ENCODE data around the gene NPPB.
"Not testable (repeated sequence)": the region's sequence is repeated elsewhere in the genome, so short reads cannot be mapped to it uniquely, and the experiment has no call there.

NPPB gene

GRCh38 chr1:11858613-11858967 lies at the start of gene NPPB:
NPPB (minus strand) TSS chr1:11858945; CDS start chr1:11858833, 112 bp downstream.
- no peak for DNase-seq (ENCODE audit: low spot score)

- DNase-seq (ENCODE audit: low spot score): peak; percentile 99
These were observed 49.4 kb upstream of the NPPB start for GRCh38 chr1:11908095-11908675.

GRCh38 chr1:11907275-11908094 lies 48.7 kb upstream of the NPPB start:
- DNase-seq (ENCODE audit: low spot score): peak; percentile 95

- DNase-seq (ENCODE audit: low spot score): no peak
These were observed 48.1 kb upstream of the NPPB start for GRCh38 chr1:11906870-11907269.

GRCh38 chr1:11904978-11905377 lies 46.2 kb upstream of the NPPB start:
- DNase-seq (ENCODE audit: low spot score): no peak

GRCh38 chr1:11904156-11904555 lies 45.4 kb upstream of the NPPB start:
- DNase-seq (ENCODE audit: low spot score): not testable (repeated sequence)

GRCh38 chr1:11903210-11903609 lies 44.5 kb upstream of the NPPB start:
- no peak for DNase-seq (ENCODE audit: low spot score)

- not testable (repeated sequence) for DNase-seq (ENCODE audit: low spot score)
These were observed 42.7 kb upstream of the NPPB start for GRCh38 chr1:11901446-11901845.

GRCh38 chr1:11898831-11899467 lies 40.2 kb upstream of the NPPB start:
- no peak for DNase-seq (ENCODE audit: low spot score)

- DNase-seq (ENCODE audit: low spot score): no peak
These were observed 39.5 kb upstream of the NPPB start for GRCh38 chr1:11898086-11898785.

- DNase-seq (ENCODE audit: low spot score): not testable (repeated sequence)
These were observed 35.8 kb upstream of the NPPB start for GRCh38 chr1:11894501-11894900.

- DNase-seq (ENCODE audit: low spot score): peak; percentile 49
These were observed 35.1 kb upstream of the NPPB start for GRCh38 chr1:11893907-11894251.

- no peak for DNase-seq (ENCODE audit: low spot score)
These were observed 32.9 kb upstream of the NPPB start for GRCh38 chr1:11891433-11892186.

GRCh38 chr1:11888877-11889208 lies 30.1 kb upstream of the NPPB start:
- no peak for DNase-seq (ENCODE audit: low spot score)

GRCh38 chr1:11888206-11888876 lies 29.6 kb upstream of the NPPB start:
- no peak for DNase-seq (ENCODE audit: low spot score)

- no peak for DNase-seq (ENCODE audit: low spot score)
These were observed 28.9 kb upstream of the NPPB start for GRCh38 chr1:11887666-11888007.

GRCh38 chr1:11886986-11887665 lies 28.4 kb upstream of the NPPB start:
- DNase-seq (ENCODE audit: low spot score): no peak

- no peak for DNase-seq (ENCODE audit: low spot score)
These were observed 27.2 kb upstream of the NPPB start for GRCh38 chr1:11885916-11886315.

- no peak for DNase-seq (ENCODE audit: low spot score)
These were observed 24.2 kb upstream of the NPPB start for GRCh38 chr1:11882814-11883538.

GRCh38 chr1:11881749-11882441 lies 23.1 kb upstream of the NPPB start:
- DNase-seq (ENCODE audit: low spot score): peak; percentile 27
